HL-60/S4 treated with phorbol 12-myristate 13-acetate at 8.2 ng/mL for 4 days and 3 days (cell line): ENCODE results near the gene PTPRM.

Experiments used
- in situ Hi-C: fragments of 300-500 bp; cut with MboI; formaldehyde crosslinking; loops from 2 replicates; pipeline ENCODE4 v1.15.0; 2022; ENCODE audit warnings: low sequenced_read_pairs

Gene PTPRM

DNA sequence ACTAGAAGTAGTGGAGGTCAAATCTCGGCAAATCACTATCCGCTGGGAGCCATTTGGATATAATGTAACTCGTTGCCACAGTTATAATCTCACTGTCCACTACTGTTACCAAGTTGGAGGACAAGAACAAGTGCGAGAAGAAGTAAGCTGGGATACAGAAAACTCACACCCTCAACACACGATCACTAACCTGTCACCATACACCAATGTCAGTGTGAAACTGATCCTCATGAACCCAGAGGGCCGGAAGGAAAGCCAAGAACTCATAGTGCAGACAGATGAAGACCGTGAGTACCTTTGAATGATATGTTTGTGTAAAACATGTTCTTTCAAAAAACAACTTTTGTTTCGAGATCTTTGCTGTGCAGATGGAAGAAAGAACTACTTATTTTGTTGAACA, 502.6 kb downstream of the PTPRM start:
- in situ Hi-C loops = no loop called here

DNA sequence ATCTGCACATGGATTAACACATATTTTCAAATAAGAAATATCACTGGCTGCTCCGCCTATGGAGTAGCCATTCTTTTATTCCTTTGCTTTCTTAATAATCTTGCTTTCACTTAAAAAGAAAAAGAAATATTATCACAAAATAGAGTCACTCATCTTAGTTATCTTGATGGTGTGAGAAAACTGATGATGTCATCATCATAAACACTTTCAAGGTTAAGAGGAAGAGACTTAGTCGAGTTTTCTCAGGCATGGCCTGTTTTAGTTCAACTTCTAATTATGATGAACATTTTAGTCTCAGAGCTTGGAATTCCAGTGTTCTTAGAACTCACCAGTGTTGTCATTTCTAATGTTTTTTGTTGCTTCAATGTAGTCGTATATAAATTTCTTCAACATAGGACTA, 506.1 kb downstream of the PTPRM start:
- in situ Hi-C loops = no loop called here

DNA sequence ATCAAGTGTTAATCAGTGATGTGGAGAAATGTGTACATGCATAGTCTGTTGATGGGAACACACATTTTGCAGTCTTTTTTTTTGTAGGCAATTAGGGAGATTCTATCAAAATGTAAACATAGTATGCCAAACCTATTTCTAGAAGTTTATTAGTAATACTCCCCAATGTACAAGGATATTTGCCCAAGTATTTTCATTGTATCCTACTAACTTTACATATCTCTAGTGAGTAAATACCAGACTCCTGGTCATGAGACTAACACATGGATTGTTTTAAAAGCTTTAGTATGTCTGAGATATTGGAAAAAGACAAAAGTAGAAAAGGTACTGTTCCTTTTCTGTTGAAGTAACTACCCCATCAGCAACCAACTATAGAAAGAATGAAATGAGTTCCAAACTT, 513.0 kb downstream of the PTPRM start:
- in situ Hi-C loops = no loop called here

DNA sequence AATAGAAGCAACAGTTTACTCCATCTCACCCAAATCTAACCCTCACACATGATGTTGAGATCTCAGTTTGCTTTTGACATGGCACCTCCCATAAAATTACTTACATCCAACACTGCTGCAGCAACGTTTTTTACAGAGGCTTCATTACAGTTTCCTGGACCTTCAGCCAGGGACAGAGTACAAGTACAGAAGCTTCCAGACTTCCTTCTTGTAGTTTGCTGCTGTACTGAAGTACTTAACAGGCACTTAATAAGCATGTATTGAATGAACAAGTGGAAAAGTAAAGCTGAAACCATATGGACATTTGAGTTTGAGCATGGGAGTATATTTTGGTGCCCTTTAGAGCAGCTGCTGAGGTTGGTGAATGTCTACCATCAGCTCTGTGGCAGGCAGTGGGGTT, 514.2 kb downstream of the PTPRM start:
- in situ Hi-C loops = no loop called here

DNA sequence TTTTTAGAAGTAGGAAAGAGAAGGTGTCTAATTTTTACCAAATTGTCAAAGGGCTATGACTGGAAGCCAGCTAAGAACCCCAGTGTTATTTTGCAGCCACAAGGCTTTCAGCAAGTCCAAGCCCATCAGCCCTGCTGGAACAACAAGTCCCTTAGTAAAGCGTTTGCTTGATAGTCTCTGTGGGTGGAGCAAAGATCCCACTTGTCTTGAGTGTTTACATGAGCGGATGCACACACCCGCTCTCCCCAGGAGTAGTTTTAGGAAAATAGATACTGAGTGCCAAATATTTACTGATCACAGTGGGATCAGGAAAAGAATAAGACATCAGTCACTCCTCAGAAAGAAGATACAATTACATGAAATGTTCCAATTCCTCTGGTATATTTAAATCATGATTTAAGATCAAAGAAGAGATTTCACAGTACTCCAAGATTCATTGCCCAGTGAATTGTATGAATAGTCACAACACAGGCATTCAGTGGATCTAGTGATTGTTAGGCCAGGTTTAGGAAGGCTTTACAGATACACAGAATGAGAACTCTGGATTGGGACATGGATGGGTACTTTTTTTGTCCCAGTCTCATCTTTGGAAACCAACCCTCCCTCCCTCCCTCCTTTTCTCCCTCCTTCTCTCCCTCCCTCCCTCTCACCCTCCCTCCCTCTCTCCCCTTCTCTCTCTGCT, 514.9 kb downstream of the PTPRM start:
- in situ Hi-C loops = no loop called here

DNA sequence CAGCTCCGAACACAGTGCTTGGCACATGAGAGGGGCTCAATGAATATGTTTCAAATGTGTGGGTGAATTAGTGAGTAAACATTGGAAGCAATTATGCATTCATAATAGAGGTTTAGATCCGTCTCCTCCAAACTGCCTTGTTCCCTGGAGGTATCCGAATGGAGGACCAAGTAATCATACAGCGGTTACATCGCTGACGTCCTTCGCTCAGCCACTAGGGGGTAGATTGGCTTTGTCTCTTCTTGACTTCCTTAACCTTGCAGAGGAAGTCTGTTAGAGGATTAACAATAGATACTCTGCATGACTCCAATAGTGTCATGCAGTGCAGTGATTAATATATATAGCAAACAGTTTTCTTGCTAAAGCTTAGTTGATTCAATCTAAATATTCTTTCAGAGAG, 517.0 kb downstream of the PTPRM start:
- in situ Hi-C loops = no loop called here

DNA sequence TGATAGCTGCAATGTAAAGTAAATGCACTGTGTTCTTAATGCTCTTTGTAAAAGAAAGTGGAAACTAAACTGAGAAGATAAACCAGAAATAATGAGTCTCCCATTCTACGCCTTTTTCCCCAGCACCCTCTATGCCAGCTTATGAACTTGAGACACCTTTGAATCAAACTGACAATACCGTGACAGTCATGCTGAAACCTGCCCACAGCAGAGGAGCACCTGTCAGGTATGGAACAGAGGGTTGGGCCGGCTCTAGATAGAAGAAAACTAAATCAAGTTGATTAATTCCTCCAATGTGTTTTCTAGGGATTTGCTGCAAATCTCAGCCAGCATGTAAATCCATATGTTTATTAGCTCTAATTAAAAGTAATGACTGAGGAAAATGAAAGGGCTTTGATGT, 521.5 kb downstream of the PTPRM start:
- in situ Hi-C loops = no loop called here

DNA sequence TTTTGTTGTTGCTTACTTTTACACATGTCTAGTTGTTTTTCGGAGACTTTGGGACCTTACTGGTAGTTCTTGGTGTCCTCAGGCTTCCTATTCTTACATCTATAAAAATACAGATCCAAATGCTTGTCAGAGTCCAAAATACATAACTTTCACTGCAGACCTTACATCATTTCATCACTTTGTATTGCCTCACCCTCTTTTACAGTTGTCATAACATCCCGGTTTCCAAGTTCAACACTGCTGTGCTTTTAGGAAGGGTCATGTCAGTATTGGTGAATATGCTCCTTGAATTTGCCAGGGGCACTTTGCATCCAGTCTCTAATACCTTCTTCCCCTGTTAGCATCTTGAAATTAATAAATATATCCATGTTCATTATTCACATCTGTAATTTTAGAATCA, 523.9 kb downstream of the PTPRM start:
- in situ Hi-C loops = no loop called here

DNA sequence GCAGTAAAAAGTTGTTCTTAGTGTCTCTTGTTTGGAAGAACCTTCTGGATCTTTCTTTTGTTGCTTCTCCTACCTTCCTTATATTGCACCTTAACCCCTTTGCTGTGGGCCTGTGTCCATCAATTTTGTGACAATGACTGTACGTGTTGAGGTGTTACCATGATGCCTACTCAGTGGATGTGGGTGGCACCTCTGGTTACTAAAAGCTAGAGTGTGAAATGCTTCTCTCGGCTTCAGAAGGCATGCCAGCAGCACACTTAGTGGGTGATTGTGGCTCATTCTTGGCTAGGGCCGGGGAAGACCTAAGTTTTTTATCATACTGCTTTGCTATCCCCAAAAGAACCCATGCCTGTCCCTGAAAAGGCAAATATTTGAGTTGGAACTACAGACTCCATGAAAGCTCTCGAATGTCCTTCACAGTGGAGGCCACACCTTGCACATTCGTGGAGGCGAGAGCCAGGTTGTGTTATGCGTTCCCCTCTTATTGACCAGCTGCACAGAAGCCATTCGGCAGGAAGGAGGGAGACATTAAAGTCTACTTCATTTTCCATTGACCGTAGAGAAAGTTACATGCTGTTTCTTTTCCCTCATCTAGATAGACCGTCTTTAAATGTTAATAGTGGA, 528.9 kb downstream of the PTPRM start:
- in situ Hi-C loops = no loop called here

DNA sequence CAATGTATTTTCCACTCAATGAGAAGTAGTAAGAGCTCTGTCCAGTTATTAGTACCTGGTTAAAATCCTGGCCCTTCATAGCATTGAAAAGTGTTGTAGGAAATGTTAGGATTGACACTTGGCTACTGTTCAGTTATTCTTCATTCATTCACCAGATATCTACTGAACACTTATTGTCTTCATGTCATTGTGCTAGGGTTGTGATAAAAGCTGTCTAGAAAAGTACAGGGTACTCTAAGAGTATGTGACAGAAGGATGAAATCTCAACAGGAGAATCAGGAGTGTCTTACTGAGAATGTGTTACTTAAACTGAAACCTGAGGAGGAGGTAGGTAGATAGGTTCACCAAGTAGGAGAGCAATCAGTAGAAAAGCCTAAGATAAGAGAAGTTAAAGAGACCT, 530.3 kb downstream of the PTPRM start:
- in situ Hi-C loops = no loop called here

DNA sequence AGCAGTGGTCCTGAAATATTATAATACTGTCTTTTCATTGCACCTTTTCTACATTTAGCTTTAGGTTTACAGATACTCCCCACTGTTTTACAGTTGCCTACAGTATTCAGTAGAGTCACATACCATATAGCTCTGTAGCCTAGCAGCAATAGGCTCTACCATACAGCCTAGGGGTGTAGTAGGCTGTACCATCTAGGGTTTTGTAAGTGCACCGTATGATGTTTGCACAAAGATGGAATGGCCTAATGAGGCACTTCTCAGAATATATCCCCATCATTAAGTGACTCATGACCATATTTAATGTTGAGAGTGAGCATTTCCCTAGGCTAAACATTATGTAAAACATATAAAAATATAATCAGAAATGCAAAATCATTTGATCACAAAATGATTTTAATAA, 530.8 kb downstream of the PTPRM start:
- in situ Hi-C loops = no loop called here

DNA sequence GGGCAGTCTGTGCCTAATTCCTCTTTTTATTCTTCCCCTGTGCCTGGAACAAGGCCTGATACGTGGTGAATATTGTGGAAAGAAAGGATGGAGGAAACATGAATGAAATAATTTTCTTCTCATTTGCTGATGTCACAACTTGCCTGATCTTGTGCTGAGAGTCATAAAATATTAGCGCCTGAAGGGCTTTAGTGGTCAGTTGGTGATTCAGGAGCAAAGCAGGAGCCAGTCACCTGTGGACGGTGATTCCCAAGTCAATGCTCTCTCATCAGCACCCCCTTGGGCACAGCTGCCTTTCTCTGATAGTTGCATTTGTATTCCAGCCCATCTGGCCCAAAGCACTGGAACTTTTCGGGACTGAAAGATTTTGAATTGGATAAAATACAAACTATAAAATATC, 539.5 kb downstream of the PTPRM start:
- in situ Hi-C loops = loop anchor here (25.0 kb wide), 1 partner anchor 106 kb away; no protein-coding TSS in a partner anchor

DNA sequence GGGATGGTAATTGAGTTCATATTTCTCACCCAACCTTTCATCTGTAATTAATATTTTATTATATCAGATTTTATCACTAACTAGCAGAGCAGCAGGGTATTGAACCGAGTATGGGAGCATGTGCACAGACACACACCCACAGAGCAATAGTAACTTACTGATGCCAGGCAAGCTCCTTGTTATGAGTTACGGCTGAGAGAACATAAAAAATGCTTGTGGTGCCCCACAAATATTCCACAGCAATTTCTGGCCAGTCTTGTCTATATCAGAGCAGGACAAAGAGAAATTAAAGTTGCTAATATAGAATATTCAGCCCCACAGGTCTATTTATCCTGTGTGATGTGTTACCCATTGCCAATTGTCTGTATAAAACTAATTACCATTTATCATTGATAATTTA, 540.3 kb downstream of the PTPRM start:
- in situ Hi-C loops = loop anchor here (25.0 kb wide), 1 partner anchor 105 kb away; no protein-coding TSS in a partner anchor

DNA sequence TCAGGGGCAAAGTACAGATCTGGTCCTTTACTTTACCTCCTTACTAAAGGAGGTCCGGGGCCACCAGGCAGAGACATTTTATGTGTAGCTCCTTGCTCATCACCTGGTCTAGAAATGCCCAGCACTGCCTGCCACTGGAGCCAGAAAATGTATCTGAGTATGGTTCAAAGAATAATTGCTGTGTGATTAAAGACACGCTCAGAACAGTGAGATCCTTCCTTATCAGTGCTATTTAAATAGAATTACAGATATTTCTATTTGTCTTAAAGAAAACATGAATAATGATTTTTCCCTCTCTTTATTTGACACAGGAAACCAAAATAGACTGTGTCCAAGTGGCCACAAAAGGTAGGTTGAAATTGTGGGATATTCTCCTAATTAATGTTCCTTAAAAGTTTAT, 547.4 kb downstream of the PTPRM start:
- in situ Hi-C loops = loop anchor here (25.0 kb wide), 1 partner anchor 98 kb away; no protein-coding TSS in a partner anchor

DNA sequence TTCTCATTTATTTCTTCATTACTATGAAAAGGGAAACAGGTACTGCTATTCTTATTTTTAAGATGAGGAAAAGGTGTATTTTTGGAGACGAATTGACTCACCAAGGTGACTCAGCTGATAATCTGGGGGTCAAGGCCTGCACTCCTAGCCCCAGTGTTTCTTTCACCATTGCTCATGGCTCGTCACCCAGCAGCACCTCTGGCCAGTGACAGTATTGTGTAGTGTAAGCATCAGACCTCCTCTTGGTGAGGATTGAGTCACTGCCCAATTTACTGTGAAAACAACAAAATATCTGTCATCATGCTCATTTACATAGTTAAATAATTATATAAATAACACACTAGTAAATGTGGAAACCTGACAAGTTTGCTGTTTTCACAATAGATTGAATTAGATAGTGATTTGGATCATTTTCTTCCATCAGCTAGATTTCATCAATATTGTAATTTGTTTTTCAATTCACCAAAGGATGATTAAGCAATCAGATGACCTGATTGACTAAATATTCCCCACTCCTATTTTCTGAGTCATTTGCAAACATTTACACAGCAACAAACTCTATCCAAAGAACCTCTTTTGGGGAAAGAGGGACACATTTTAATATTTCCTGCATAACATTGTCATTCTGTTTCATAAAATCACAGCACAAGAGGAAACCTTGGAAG, 549.4 kb downstream of the PTPRM start:
- in situ Hi-C loops = loop anchor here (25.0 kb wide), 1 partner anchor 96 kb away; no protein-coding TSS in a partner anchor

DNA sequence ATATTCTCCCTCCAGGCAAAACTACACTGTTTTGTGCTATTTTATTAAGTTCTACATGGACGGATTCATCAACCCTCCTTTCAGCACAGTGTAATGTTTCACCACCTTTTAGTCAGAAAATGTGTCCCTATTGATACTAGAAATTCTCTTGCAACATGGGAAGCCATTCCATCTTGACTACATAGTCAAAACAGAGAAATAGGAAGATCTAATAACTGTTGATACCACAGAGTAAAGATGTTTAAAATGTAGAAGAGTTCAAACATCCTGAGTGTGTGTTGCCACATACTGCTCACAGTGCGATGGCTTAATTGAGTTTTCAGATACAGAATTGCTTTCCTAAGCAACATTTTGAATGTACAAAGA, 549.9 kb downstream of the PTPRM start:
- in situ Hi-C loops = loop anchor here (25.0 kb wide), 1 partner anchor 95 kb away; no protein-coding TSS in a partner anchor

DNA sequence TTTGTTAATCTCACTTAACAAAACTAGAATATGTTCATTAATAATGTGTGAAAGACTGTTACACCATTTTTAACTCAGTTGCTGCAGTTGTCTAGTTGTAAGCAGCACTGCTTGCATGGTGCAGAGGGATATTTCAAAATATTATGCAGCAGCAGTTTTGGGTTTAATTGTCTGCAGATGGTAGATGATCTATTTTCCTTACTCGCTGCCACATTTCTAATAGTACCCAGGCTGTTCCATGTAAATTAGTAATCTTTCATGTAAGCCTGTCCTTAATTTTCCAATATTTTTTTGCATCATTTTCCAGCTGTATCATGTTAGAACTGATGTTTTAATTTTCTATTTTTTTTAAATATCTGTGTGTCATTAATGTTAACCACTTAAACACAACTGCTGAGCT, 554.0 kb downstream of the PTPRM start:
- in situ Hi-C loops = loop anchor here (25.0 kb wide), 1 partner anchor 91 kb away; no protein-coding TSS in a partner anchor

DNA sequence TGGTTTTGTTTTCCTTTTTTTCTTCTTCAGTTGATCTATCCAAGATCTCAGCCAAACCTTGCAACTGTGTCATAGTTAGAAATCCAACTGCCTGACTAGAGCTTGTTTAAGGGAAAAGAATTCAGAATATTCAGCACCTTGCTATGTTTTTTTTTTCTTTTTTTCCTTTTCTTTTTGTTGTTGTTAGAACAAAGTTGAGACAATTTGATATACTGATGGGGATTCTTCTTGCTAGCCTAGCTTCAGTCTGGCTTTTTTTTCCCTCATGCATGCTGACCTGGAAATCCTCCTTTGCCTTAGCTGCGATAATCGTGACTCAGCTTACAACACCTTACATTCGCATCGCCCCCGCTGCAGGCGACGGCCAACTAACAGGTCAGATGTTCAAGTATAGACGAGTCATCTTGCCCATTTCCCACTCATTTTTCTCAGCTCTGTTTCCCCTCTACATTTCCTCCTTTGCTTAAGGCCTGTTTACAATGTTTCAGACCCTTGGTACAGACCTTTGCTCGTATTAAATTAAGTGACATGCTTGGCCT, 554.9 kb downstream of the PTPRM start:
- in situ Hi-C loops = loop anchor here (25.0 kb wide), 1 partner anchor 90 kb away; no protein-coding TSS in a partner anchor

DNA sequence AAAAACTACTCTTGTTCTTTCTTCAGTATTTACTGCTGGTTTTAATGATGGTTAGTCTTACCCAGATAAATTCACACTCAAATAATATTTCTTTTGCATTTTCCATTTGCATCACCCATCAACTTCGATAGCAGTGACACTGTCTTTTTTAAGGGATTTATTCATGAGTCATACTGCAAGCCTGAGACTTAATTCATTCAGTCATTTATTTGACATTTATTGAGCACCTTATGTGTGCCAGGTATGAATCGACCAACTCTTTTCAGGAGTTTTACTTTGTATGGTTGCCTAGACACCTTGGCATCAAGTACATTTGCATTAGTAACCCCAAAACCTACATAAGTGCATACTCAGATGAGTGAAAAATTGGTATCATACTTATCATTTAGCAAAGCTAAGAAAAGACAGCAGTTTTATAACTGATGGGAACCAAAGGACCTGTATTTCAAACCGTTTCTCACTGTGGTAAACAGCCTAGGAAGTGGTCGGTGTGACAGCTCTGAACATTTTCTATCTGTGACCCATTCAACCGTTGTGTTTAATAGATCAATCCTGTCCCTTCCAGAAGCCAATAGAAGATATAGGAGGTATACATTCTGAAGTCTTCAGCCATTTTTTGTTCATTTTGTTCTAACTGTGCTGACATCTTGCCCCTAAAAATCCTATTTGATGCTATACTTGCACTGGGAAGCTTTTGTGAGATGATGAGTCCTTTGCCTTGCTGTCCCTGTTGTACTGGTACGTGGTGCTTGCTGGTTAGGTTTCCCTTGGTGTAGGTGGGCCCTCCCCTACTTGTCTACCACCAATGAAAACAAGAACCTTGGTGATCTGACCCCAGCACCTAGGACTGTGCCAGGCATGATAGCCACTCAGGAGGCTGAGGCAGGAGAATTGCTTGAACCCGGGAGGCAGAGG, 557.4 kb downstream of the PTPRM start:
- in situ Hi-C loops = loop anchor here (25.0 kb wide), 1 partner anchor 88 kb away; no protein-coding TSS in a partner anchor

DNA sequence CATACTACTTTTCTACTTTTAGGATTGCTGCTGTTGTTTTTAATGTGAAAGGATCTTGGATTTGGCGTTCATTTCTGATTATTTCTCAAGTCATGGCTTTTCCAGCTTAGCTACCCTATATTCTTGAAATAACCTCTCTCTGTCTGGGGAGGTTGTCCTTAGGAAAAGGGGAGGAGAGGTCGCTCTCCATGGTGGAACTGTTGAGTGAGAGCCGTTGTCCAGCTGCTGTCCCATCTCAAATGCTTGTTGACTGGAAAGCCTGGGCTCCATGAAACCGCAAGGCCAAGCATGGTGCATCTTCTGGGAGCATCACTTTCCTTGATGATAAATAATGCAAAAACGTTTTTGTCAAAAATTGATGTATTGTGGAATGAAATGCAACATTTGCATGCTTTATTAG, 563.0 kb downstream of the PTPRM start:
- in situ Hi-C loops = no loop called here

DNA sequence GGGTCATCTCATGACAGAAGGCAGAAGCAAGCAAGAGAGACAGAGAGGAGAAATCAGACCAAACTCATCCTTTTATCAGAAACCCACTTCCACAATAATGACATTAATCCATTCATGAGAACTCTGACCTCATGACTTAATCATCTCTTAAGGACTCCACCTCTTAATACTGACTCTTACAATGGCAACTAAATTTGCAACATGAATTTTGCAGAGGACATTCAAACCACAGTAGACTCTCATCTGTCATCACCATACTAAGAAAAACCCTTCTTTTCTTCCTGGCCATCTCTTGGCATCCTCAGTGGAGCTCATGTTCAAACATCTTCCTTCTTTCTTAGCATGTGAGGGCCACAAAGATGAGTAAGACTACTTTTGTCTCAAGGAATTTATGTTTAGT, 565.9 kb downstream of the PTPRM start:
- in situ Hi-C loops = no loop called here
